OCI-LY3 (cell line): ENCODE measurements around the gene BRINP1.

Experiments used
- CTCF ChIP-seq: fragments of 200-600, 300-600 bp; sonication (generic); IDR thresholded peaks from 2 replicates; pipeline ENCODE4 v1.5.1; 2014; ENCODE audit warnings: antibody characterized with exemption, low read length, low read depth
- EZH2phosphoT487 ChIP-seq: fragments of 200-600 bp; shearing (Covaris generic); IDR thresholded peaks from 2 replicates; pipeline ENCODE4 v1.6.1; 2018; ENCODE audit warnings: antibody characterized with exemption, mixed run types, low read depth

GRCh38 chr9:119165131-119165530 lies 204.1 kb downstream of the BRINP1 start:
- no peak for TF ChIP-seq CTCF
- TF ChIP-seq EZH2phosphoT487 = no peak
